Dermis microvascular lymphatic vessel endothelial cell (primary cell): ENCODE data around the gene CRB1. TPM values are rescaled to one million over a fixed set of nuclear protein-coding genes. Genes with fewer than 3 reads are reported as not detected.
"Not testable (repeated sequence)": the region's sequence is repeated elsewhere in the genome, so short reads cannot be mapped to it uniquely, and the experiment has no call there.

Experiments
- DNase-seq, 2 donors: peaks; one replicate each; pipeline versions ENCODE4 v3.0.0 to v3.0.0-alpha.2; 2010; ENCODE audit warnings: low read depth in 2 of 2
- total RNA-seq: library from RNA; depleted of rRNA; stranded (reverse); fragments of >200 nt; gene quantifications from 2 replicates; pipeline ENCODE4 v1.2.1, GENCODE V29; 2014

The CRB1 gene
- total RNA-seq, 1 donor from 2014 or later = under 0.01 TPM

- DNase-seq = peak; percentile 21 to 53
Observed at GRCh38 chr1:197399755-197400521, 131.9 kb downstream of the CRB1 start.

- no peak for DNase-seq
Observed at GRCh38 chr1:197400522-197400902, 132.5 kb downstream of the CRB1 start.

DNA sequence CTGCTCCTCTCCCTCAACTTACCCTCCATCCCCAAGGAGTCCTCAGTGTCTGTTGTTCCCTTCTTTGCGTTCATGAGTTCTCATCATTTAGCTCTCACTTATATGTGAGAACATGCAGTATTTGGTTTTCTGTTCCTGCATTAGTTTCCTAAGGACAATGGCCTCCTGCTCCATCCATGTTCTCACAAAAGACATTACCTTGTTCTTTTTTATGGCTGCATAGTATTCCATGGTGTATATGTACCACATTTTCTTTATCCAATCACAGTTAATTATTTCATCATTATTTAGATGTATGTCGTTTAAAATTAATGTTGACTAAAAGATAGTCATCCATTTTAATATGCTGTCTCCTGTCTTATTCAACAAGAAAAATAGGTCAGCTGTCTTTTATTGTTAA lies 134.1 kb downstream of the CRB1 start:
- no peak for DNase-seq

- not testable (repeated sequence) for DNase-seq
Observed at GRCh38 chr1:197404774-197405173, 136.7 kb downstream of the CRB1 start.

DNA sequence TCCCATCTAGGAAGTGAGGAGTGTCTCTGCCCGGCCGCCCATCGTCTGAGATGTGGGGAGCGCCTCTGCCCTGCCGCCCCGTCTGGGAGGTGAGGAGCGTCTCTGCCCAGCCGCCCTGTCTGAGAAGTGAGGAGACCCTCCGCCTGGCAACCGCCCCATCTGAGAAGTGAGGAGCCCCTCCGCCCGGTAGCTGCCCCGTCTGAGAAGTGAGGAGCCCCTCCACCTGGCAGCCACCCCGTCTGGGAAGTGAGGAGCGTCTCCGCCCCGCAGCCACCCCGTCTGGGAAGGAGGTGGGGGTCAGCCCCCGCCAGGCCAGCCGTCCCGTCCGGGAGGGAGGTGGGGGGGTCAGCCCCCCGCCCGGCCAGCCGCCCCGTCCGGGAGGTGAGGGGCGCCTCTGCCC lies 137.6 kb downstream of the CRB1 start:
- not testable (repeated sequence) for DNase-seq

DNA sequence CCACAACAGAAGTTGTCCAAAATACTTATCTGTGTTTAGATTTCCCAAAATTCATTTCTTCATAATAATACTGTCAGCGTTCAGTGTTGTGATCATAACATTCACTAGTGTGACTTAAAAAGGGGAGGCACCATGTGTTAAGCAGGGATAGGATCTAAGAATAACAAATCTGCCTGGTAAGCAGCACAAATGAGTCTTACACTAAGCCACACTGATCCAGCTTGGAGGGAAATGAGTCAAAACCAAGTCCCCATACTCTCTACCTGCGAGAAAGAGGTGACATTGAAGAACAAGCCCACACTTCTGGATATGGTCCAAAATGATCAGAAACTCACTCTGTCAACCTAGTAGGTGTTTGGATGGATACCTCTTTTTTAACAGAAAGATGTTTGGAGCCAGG lies 145.5 kb downstream of the CRB1 start:
- no peak for DNase-seq

DNA sequence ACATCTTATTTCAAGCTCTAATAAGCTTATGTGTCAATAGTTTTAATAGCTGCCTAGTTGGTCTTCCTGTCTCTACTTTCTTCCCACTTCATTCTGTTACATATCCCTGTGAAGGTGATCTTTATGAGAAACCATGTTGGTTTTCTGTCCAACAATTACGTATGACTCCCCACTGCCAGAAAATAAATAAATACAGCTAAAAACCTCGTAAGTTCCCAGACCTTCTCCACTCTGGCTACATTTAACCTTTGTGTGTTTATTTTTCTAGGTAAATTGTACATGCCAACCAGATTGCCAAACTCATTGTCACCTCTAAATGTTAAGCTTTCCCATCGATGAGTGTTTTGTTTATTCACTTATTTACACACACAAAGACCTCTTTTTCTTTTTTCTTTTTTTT lies 147.2 kb downstream of the CRB1 start:
- no peak for DNase-seq

DNA sequence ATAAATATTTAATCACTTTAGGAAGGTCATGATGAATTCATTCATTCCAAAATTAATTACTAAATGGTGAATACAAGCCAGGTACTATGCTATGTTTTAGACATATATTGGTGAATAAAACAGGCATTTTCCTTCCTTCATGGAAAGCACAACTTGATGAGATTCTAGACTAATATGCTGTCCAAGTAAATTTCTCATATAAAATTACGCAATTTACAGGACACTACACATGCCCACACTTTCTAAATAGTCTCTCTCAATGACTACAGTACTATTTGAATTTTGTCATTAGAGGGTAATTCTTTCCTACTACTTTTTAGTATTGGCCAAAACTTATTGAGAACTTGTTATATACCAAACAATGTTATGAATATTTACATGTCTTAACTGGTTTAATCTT lies 150.6 kb downstream of the CRB1 start:
- no peak for DNase-seq

GRCh38 chr1:197422993-197423392 lies 154.9 kb downstream of the CRB1 start:
- DNase-seq = no peak

DNA sequence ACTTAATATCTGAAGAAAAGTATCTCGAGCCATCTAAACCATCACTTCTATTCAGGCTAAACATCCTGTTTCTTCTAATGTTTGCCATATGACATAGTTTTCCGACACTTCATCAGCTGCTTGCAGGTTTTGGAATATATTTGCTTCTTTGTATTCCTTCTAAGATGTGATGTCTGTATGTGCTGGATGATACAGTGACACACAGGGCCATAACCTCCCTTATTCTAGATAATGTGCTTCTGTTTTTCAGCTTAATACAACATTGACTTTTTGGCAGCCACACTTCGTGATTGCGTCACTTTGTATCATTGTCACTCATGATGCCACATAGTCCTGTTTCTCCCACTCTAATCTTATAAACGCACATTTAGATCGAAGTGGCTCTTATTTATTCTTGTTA lies 156.3 kb downstream of the CRB1 start:
- DNase-seq = no peak

DNA sequence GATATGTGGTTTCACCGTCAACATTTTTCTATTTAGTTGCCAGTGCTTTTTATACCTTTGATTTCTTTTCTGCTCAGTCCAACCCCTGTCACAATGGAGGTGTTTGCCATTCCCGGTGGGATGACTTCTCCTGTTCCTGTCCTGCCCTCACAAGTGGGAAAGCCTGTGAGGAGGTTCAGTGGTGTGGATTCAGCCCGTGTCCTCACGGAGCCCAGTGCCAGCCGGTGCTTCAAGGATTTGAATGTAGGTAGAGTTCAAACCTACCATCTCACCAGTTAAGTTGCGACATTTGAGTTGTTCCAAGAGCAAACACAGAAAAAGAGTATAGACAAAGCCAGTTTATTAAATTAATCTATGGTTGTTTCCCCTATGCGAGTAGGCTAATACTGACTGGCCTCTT lies 161.3 kb downstream of the CRB1 start:
- DNase-seq = no peak

DNA sequence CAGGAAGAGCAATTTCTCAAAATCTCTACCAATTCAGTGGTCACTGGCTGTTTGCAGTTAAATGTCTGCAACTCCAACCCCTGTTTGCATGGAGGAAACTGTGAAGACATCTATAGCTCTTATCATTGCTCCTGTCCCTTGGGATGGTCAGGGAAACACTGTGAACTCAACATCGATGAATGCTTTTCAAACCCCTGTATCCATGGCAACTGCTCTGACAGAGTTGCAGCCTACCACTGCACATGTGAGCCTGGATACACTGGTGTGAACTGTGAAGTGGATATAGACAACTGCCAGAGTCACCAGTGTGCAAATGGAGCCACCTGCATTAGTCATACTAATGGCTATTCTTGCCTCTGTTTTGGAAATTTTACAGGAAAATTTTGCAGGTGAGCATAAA lies 167.2 kb downstream of the CRB1 start:
- DNase-seq = no peak

- DNase-seq = no peak
Observed at GRCh38 chr1:197437601-197438000, 169.5 kb downstream of the CRB1 start.

GRCh38 chr1:197438010-197438790 lies 170.1 kb downstream of the CRB1 start:
- DNase-seq = no peak

DNA sequence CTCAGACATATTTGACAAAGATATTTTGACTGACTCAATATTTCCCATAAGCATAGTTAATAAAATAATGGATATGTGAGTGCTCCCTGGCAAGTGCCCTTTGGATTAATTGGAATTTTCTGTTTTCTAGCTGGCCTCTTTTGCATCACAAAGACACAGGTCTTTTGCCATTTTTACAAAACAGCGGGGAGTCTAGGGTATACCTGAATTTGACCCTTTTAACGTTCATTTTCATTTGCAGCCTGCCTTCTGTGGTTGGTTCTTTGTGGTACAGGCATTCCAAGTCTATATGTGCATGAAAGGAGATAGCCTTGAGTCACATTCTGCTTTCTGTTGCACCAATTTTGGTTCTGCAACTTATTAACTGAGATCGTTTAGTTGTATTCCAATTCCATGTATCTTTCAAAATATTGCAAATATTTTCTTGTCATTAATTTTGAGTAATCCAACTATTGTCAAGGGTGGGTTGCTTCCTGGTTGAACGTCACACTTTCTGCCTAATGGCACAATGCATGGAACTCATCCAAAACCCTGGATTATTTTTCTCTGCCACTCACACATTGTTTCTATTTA lies 171.7 kb downstream of the CRB1 start:
- no peak for DNase-seq

DNA sequence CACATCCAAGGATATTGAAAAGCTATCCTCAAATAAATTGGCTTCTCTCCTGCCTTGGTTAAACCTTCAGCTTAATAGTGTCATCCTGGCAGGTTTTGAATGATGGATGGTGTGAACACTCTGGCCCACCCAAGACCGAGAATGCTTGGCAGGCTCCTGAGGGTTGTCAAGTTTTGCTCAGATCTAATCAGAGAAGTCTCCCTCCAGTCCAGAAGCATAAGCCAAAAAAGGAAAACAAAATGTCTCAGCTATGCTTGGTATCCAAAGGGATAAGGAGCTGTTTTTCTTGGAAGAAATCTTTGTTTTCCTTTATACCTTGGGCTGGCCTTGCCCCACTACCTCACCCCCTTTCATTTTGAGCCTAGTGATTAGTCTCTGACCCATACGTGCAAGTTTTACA lies 172.7 kb downstream of the CRB1 start:
- no peak for DNase-seq

DNA sequence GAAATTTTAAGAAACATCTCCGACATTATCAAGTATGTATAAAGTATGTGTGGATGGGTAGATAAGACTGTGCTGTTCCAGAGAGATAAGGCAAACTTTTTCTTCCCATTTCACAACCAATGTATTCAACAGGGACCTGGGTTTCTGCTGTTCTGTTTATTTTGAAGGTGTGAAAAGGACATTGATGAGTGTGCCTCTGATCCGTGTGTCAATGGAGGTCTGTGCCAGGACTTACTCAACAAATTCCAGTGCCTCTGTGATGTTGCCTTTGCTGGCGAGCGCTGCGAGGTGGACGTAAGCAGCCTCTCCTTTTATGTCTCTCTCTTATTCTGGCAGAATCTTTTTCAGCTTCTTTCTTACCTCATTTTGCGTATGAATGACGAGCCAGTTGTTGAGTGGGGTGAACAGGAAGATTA lies 174.0 kb downstream of the CRB1 start:
- DNase-seq = no peak

GRCh38 chr1:197444755-197445154 lies 176.7 kb downstream of the CRB1 start:
- no peak for DNase-seq

GRCh38 chr1:197448121-197448779 lies 180.2 kb downstream of the CRB1 start:
- DNase-seq = no peak

DNA sequence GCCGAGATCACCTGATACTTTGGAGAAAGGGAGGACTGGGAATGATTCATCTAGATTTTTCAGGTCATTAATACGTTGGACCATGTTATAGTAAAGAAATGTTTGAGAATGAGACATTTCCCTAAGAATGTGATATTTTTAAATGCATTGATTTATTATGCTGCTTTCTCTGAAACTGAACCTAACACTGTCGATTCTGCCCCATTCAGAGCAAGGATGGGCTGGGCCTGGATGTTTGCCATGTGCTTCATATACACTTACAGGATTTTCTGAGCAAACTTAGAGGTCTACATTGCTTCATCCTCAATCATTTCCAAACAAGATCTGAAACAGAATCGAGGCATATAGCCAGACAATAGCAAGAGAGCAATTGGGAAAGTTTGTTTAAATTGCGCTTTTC lies 183.3 kb downstream of the CRB1 start:
- no peak for DNase-seq

GRCh38 chr1:197453376-197454058 lies 185.5 kb downstream of the CRB1 start:
- no peak for DNase-seq

DNA sequence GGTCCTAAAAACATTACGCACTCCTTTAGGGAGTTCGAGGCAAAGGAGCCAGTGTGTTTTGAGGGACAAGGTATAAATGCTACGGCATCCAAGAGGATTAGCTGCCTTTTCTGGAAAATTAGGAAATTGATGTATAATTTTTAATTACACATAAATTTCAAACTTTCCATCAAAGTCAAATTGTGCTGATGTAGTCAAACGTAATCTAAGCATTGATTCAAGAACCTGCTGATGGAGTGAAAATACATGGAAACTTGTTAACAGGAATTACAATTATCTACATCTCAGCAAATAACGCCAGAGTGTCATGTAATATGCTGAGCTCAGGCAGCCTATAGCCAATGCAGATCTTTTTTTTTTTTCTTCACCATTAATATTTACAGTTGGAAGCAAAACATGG lies 194.5 kb downstream of the CRB1 start:
- DNase-seq = no peak
